Nephron (organoid): Measurements from ENCODE around the gene SERPINF2.
"Not testable (repeated sequence)": the region's sequence is repeated elsewhere in the genome, so short reads cannot be mapped to it uniquely, and the experiment has no call there.

Experiments used
- H3K27ac Mint-ChIP-seq, 3 experiments: 2 replicates each; pipeline ENCODE4 v1.8.0; 2020; ENCODE audit warnings: mixed read lengths in 3 of 3, mild to moderate bottlenecking in 2 of 3, moderate library complexity in 1 of 3
- H3K27me3 Mint-ChIP-seq: 2 replicates; pipeline ENCODE4 v1.8.0; 2021; ENCODE audit warnings: low read depth, mild to moderate bottlenecking, moderate library complexity, mixed read lengths
- H3K36me3 Mint-ChIP-seq: 2 replicates; pipeline ENCODE4 v1.8.0; 2020; ENCODE audit warnings: low read depth, mixed read lengths
- H3K4me1 Mint-ChIP-seq: 2 replicates; pipeline ENCODE4 v1.8.0; 2020; ENCODE audit warnings: mixed read lengths
- H3K4me3 Mint-ChIP-seq, 3 experiments: 2 replicates each; pipeline ENCODE4 v1.8.0; 2020; ENCODE audit warnings: mild to moderate bottlenecking in 3 of 3, mixed read lengths in 3 of 3, moderate library complexity in 2 of 3
- H3K9me3 Mint-ChIP-seq: 2 replicates; pipeline ENCODE4 v1.8.0; 2020; ENCODE audit warnings: mixed read lengths
- TF ChIP-seq, protein P1 (sequence below), 3 experiments: fragments of 200-600 bp; sonication (generic); IDR thresholded peaks; one replicate each; pipeline ENCODE4 v1.5.0; 2021; ENCODE audit warnings: antibody characterized with exemption in 3 of 3; ENCODE audit not compliant: unreplicated experiment in 3 of 3

SERPINF2 gene

DNA sequence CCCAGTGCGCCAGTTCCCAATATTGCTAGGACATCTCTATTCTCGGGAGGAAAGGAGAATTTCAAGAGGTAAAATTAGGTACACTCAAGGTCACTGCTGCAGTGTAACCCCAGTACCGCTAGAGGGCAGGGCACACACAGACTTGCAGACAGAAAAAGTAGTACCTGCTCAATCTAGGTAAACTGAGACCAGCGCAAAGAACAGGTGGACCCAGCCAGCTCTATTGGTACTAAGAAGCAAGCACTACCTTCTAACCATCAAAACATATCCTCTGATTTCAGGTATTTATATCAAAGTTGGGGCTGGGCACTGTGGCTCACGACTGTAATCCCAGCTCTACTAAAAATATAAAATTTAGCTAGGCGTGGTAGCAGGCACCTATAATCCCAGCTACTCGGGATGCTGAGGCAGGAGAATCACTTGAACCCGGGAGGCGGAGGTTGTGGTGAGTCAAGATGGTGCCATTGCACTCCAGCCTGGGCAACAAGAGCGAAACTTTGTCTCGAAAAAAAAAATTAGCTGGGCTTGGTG, 21.8 kb upstream of the SERPINF2 start:
- peak overlapping the region; percentile 53 to 80 (median 73) for H3K4me3 Mint-ChIP-seq
- H3K4me1 Mint-ChIP-seq, result peaks cover 28% of the 10 kb centered on the region
- peak overlapping the region; percentile 76 to 95 (median 79) for H3K27ac Mint-ChIP-seq
- H3K36me3 Mint-ChIP-seq, result peaks cover 3% of the 10 kb centered on the region
- no peaks in the 10 kb centered on the region for H3K27me3 Mint-ChIP-seq
- H3K9me3 Mint-ChIP-seq, result no peaks in the 10 kb centered on the region
- TF ChIP-seq, protein P1, sequence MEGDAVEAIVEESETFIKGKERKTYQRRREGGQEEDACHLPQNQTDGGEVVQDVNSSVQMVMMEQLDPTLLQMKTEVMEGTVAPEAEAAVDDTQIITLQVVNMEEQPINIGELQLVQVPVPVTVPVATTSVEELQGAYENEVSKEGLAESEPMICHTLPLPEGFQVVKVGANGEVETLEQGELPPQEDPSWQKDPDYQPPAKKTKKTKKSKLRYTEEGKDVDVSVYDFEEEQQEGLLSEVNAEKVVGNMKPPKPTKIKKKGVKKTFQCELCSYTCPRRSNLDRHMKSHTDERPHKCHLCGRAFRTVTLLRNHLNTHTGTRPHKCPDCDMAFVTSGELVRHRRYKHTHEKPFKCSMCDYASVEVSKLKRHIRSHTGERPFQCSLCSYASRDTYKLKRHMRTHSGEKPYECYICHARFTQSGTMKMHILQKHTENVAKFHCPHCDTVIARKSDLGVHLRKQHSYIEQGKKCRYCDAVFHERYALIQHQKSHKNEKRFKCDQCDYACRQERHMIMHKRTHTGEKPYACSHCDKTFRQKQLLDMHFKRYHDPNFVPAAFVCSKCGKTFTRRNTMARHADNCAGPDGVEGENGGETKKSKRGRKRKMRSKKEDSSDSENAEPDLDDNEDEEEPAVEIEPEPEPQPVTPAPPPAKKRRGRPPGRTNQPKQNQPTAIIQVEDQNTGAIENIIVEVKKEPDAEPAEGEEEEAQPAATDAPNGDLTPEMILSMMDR (IDR thresholded peaks at IDR 0.05; ENCODE audit: unreplicated experiment in 3 of 3), result peak; percentile 94 to 98 (median 97)

DNA sequence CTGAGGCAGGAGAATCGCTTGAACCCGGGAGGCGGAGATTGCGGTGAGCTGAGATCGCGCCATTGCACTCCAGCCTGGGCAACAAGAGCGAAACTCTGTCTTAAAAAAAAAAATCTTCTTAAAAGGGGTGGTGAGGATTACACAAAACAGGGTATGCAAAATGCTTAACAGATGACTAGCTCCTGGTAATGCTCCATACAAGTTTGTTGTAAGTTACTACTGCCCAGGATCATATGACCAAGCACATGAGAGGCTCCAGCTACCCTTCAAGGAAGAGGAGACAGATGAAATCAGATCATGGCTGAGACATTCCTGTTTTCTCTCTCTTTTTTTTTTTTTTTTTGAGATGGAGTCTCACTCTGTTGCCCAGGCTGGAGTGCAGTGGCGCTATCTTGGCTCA, 20.6 kb upstream of the SERPINF2 start:
- H3K9me3 Mint-ChIP-seq, H3K36me3 Mint-ChIP-seq, H3K27me3 Mint-ChIP-seq, H3K27ac Mint-ChIP-seq, H3K4me3 Mint-ChIP-seq: not testable (repeated sequence)
- H3K4me1 Mint-ChIP-seq, result peaks cover 27% of the 10 kb centered on the region

DNA sequence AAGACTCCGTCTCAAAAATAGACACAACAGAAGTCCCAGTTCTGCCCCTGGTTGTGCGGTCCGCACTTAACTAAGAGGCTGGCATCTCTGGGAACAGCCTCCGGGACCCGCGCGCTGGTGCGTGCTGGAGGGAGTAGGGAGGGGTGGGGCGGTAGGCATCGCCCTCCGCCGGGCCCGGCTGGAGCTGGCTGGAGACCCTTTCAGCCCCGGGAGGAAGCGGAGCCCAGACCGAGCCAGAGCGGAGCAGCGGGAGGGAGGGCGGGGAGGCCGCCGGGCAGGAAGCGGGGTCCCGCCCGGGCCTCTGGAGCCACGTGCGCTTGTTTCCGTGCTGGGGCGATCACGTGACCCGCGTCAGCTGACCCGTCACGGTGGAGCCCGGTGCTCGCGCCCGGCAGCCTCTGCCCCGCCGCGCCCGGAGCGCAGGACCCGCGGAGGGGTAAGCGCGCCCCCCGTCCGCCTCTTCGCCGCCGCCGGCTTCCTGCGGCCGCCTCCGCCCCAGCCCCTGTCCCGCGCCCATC, 18.3 kb upstream of the SERPINF2 start, which contains the start of gene WDR81:
Gene WDR81, plus strand, starts transcription at position 354 of the 518 bp plus-strand sequence. CDS start 256 bp downstream, outside the sequence.
- H3K4me3 Mint-ChIP-seq, result peak within 1 kb of the TSS; percentile 78 to 86 (median 85)
- H3K36me3 Mint-ChIP-seq, result peaks cover 11% of the 10 kb centered on the region
- TF ChIP-seq, protein P1 (IDR thresholded peaks at IDR 0.05; ENCODE audit: unreplicated experiment in 3 of 3), result no peak
- H3K9me3 Mint-ChIP-seq, result no peaks in the 10 kb centered on the region
- peaks cover 28% of the 10 kb centered on the region for H3K4me1 Mint-ChIP-seq
- no peaks in the 10 kb centered on the region for H3K27me3 Mint-ChIP-seq
- H3K27ac Mint-ChIP-seq, result peak within 1 kb of the TSS; percentile 48 to 76 (median 55)

DNA sequence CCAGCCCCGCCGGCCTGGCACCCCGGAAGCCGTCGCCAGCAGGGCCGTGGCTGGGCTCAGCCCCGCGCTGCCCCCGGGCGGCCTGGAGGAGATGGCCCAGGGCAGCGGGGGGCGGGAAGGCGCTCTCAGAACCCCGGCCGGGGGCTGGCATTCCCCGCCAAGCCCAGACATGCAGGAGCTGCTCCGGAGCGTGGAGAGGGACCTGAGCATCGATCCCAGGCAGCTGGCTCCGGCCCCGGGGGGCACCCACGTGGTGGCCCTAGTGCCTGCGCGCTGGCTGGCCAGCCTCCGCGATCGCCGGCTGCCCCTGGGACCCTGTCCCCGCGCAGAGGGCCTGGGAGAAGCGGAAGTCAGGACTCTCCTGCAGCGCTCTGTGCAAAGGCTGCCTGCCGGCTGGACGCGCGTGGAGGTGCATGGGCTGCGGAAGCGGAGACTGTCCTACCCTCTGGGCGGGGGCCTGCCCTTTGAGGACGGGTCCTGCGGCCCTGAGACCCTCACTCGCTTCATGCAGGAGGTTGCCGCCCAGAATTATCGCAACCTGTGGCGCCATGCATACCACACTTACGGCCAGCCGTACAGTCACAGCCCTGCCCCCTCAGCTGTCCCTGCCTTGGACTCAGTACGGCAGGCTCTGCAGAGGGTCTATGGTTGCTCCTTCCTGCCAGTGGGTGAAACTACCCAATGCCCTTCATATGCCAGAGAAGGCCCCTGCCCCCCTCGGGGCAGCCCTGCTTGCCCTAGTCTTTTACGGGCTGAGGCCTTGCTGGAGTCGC, 17.6 kb upstream of the SERPINF2 start:
- Mint-ChIP-seq H3K27me3 (no peaks in the 10 kb centered on the region), H3K9me3 (no peaks in the 10 kb centered on the region), H3K27ac (peak overlapping the region in 2 of 3 experiments; percentile 48 to 55), H3K36me3 (peaks cover 15% of the 10 kb centered on the region), H3K4me1 (peaks cover 32% of the 10 kb centered on the region), H3K4me3 (peak overlapping the region; percentile 76 to 85 (median 78))
- TF ChIP-seq, protein P1 (IDR thresholded peaks at IDR 0.05; ENCODE audit: unreplicated experiment in 3 of 3), result no peak

DNA sequence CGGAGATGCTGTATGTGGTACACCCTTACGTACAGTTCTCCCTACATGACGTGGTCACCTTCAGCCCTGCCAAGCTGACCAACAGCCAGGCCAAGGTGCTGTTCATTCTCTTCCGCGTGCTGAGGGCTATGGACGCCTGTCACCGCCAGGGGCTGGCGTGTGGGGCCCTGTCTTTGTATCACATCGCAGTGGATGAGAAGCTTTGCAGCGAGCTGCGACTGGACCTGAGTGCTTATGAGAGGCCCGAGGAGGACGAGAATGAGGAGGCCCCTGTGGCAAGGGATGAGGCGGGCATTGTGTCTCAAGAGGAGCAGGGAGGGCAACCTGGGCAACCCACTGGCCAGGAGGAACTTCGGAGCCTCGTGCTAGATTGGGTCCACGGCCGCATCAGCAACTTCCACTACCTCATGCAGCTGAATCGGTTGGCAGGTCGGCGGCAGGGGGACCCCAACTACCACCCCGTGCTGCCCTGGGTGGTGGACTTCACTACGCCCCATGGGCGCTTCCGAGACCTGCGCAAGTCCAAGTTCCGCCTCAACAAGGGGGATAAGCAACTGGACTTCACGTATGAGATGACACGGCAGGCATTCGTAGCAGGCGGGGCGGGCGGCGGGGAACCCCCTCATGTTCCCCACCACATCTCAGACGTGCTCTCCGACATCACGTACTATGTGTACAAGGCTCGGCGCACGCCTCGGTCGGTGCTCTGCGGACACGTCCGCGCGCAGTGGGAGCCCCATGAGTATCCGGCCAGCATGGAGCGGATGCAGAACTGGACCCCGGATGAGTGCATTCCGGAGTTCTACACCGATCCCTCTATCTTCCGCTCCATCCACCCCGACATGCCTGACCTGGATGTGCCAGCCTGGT, 16.8 kb upstream of the SERPINF2 start:
- Mint-ChIP-seq H3K9me3 (no peaks in the 10 kb centered on the region), H3K4me1 (peaks cover 26% of the 10 kb centered on the region), H3K36me3 (peaks cover 15% of the 10 kb centered on the region), H3K27ac (peak overlapping the region in 2 of 3 experiments; percentile 48 to 55), H3K4me3 (peak overlapping the region; percentile 76 to 85 (median 78)), H3K27me3 (no peaks in the 10 kb centered on the region)
- TF ChIP-seq, protein P1 (IDR thresholded peaks at IDR 0.05; ENCODE audit: unreplicated experiment in 3 of 3), result no peak
